ENCODE data around the gene TRMT112.

Gene TRMT112

GRCh38 chr11:64291262-64291751 is 26.1 kb downstream of the TRMT112 start, which contains the start of gene KCNK4:
TSS of gene KCNK4 (plus strand) at chr11:64291302. CDS start at chr11:64293019, 1,717 bp downstream.
- H3K27ac ChIP-seq = peak within 1 kb of the TSS; percentile 36; the same call in 1 of the 2 replicates
- no peak for TF ChIP-seq CTCF (conservative IDR thresholded peaks at IDR 0.05)

- H3K27ac ChIP-seq = peak overlapping the region; percentile 36; the same call in 1 of the 2 replicates
- TF ChIP-seq CTCF (conservative IDR thresholded peaks at IDR 0.05) = no peak
These were observed 26.8 kb downstream of the TRMT112 start for GRCh38 chr11:64290352-64291261.

GRCh38 chr11:64289002-64289564 is 28.3 kb downstream of the TRMT112 start:
- no peak for TF ChIP-seq CTCF (conservative IDR thresholded peaks at IDR 0.05)
- H3K27ac ChIP-seq = no peak overlapping the region

- TF ChIP-seq CTCF (conservative IDR thresholded peaks at IDR 0.05) = no peak
- H3K27ac ChIP-seq = no peak overlapping the region
These were observed 29.0 kb downstream of the TRMT112 start for GRCh38 chr11:64288353-64288750.

GRCh38 chr11:64287676-64288352 is 29.5 kb downstream of the TRMT112 start:
- peak overlapping the region; percentile 98; the same call in 1 of the 2 replicates for H3K27ac ChIP-seq
- TF ChIP-seq CTCF (conservative IDR thresholded peaks at IDR 0.05) = no peak

GRCh38 chr11:64286801-64287159 is 30.6 kb downstream of the TRMT112 start:
- H3K27ac ChIP-seq = peak overlapping the region; percentile 98
- TF ChIP-seq CTCF (conservative IDR thresholded peaks at IDR 0.05) = no peak
